ENCODE data around the gene RAD51B.

RAD51B gene

DNA sequence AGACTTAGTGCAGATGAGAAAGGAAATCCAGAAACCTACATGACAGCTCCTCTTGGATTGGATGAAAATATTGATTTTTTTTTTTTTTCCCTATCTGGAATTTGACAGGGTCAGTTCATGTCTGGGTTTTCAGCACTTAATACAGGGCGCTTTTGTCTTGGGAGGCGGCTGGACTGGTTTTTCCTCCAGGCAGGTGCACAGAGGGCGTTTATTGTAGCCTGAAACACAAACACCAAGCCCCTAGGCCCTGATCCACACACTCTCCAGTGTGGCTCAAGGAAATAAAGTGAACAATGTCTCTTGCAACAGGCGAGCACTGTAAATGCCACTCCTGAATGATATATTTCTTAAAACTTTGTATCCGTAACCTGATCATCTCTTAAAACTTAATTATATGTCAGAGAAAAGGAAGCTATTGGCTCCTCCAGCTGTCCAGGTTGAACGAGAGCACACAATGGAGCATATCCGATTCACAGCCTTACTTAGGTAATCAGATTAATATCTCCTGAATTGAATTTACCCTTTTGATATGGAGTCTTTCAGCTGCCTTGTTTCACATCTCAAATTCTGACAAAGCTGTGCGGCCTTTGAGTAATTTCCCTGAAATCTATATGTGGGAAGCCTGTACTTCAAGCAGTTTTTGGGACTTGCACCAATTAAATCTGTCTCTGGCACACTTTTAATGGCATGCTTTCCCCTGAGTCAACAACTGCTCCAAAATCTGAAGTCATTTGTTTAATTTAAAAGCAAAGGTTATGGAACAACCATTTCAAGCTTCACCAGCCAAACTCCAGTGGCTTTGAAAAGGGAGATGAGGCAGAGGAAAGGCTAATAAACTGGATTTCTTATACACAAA lies 487.6 kb downstream of the RAD51B start (continued):
- 0 out of 2 replicates have a peak, but pooled peaks have one; percentile 19 for TF ChIP-seq ZNF561 (tag by site-specific recombination; IDR thresholded peaks at IDR 0.05; ENCODE audit: borderline replicate concordance)
- peak; percentile 74 for TF ChIP-seq SCRT2 (tag by site-specific recombination; IDR thresholded peaks at IDR 0.05)
- 0 out of 2 replicates have a peak, but pooled peaks have one; percentile 14 for TF ChIP-seq ZSCAN30 (tag by site-specific recombination; IDR thresholded peaks at IDR 0.05)
- TF ChIP-seq ZNF660 (tag by site-specific recombination; IDR thresholded peaks at IDR 0.05), result no peak

DNA sequence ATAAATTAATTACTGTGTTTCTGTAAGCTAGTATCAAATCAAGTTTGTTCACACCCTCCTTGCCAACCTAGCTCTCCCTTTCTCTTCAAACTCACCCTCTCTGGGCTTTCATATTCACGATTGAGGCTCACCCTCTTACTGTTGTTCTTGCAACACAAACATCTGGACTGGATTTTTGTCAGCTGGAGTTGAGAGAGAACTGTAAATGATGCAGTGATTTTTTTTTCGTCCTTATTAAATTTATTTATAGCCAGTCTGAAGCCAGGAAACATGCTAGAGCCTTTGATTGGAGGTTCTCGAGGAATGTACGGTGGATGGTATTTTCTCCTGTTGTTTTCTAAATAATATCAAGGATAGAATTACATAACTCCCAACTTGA lies 488.2 kb downstream of the RAD51B start:
- Histone ChIP-seq H3K4me1 (ENCODE audit: control insufficient read depth, insufficient read depth, low read length) (peaks cover 19% of the 10 kb centered on the region), H3K27ac (ENCODE audit: extremely low read depth, low read depth, low read length) (peak overlapping the region; percentile 82), H3K36me3 (ENCODE audit: control insufficient read depth in 2 of 2, insufficient read depth in 1 of 2, low read length in 2 of 2) (no peaks in the 10 kb centered on the region), H3K4me3 (ENCODE audit: low read depth, low read length) (no peak overlapping the region), H3K9me3 (ENCODE audit: control insufficient read depth, insufficient read depth, low read depth, low read length) (no peaks in the 10 kb centered on the region)
- POLR2A ChIA-PET, result no interaction called here
- CTCF ChIA-PET, result interaction anchor here (1.0 kb wide), 1 partner anchor 17 kb away, joined by 3 read pairs; no protein-coding TSS in a partner anchor
- TF ChIP-seq ZNF354C (tag by site-specific recombination; IDR thresholded peaks at IDR 0.05; ENCODE audit: borderline replicate concordance, low read depth) (no peak), ZBTB1 (tag by site-specific recombination; IDR thresholded peaks at IDR 0.05) (no peak), ZNF560 (tag by site-specific recombination; IDR thresholded peaks at IDR 0.05; ENCODE audit: borderline replicate concordance) (no peak), ZNF404 (tag by site-specific recombination; IDR thresholded peaks at IDR 0.05) (no peak), ZNF146 (tag by site-specific recombination; IDR thresholded peaks at IDR 0.05) (no peak), ZNF549 (tag by site-specific recombination; IDR thresholded peaks at IDR 0.05) (no peak), ZNF157 (tag by site-specific recombination; IDR thresholded peaks at IDR 0.05) (no peak), ZXDB (tag by site-specific recombination; IDR thresholded peaks at IDR 0.05) (no peak), ZNF239 (tag by site-specific recombination; IDR thresholded peaks at IDR 0.05) (no peak), ZNF214 (tag by site-specific recombination; IDR thresholded peaks at IDR 0.05; ENCODE audit: borderline replicate concordance) (no peak), ZNF660 (tag by site-specific recombination; IDR thresholded peaks at IDR 0.05) (no peak), GLIS2 (tag by site-specific recombination; IDR thresholded peaks at IDR 0.05) (no peak), SETDB1 (IDR thresholded peaks at IDR 0.05; ENCODE audit: insufficient read length, low read length) (no peak), ZNF629 (tag by site-specific recombination; IDR thresholded peaks at IDR 0.05) (no peak)
- TF ChIP-seq, protein P1, sequence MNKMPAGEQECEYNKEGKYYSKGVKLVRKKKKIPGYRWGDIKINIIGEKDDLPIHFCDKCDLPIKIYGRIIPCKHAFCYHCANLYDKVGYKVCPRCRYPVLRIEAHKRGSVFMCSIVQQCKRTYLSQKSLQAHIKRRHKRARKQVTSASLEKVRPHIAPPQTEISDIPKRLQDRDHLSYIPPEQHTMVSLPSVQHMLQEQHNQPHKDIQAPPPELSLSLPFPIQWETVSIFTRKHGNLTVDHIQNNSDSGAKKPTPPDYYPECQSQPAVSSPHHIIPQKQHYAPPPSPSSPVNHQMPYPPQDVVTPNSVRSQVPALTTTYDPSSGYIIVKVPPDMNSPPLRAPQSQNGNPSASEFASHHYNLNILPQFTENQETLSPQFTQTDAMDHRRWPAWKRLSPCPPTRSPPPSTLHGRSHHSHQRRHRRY (tag by site-specific recombination; IDR thresholded peaks at IDR 0.05), result no peak
- TF ChIP-seq, protein P2, sequence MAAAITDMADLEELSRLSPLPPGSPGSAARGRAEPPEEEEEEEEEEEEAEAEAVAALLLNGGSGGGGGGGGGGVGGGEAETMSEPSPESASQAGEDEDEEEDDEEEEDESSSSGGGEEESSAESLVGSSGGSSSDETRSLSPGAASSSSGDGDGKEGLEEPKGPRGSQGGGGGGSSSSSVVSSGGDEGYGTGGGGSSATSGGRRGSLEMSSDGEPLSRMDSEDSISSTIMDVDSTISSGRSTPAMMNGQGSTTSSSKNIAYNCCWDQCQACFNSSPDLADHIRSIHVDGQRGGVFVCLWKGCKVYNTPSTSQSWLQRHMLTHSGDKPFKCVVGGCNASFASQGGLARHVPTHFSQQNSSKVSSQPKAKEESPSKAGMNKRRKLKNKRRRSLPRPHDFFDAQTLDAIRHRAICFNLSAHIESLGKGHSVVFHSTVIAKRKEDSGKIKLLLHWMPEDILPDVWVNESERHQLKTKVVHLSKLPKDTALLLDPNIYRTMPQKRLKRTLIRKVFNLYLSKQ (tag by site-specific recombination; IDR thresholded peaks at IDR 0.05; ENCODE audit: borderline replicate concordance), result no peak

DNA sequence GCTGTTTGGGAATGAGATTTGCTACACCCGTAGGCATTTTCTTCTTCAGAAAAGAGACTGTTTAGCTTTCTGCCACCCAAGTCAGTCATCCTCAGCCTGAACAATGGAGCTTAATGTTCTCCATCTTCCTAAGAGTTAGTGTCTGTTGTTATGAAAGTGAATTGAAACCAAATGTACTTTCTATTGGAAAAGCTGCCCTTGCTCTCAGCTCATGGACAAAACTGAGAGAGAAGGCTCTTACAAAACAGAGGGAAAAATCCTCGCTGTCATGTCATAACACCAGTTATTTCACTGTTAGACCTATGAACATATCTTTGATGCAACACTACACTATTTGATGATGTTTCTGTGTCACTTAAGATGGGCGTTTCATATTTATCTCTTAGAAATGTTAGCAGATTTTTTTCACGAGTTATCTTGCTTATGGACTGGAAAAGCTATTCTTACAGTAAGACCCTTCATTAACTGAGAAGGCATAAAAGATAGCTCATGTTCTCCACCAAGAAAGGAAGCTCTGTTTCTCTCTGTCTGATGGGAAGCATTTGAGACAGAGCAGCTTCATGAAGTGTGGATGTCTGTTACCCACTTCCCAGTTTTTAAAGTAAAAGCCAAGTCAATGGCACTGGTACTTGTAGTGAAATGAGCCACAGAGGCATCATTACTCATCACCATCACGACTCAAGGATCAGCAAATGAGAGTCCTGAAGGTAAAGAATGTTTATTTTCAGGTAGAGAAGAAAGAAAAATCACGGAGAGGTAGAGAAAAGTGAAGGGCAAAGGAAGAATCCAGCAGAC lies 489.3 kb downstream of the RAD51B start:
- ChIA-PET CTCF (interaction anchor here (1.0 kb wide), 1 partner anchor 9 kb away, joined by 3 read pairs; no protein-coding TSS in a partner anchor), POLR2A (no interaction called here)
- Histone ChIP-seq H3K4me3 (ENCODE audit: low read depth, low read length) (no peak overlapping the region), H3K36me3 (ENCODE audit: control insufficient read depth in 2 of 2, insufficient read depth in 1 of 2, low read length in 2 of 2) (no peaks in the 10 kb centered on the region), H3K9me3 (ENCODE audit: control insufficient read depth, insufficient read depth, low read depth, low read length) (no peaks in the 10 kb centered on the region), H3K27ac (ENCODE audit: extremely low read depth, low read depth, low read length) (no peak overlapping the region), H3K4me1 (ENCODE audit: control insufficient read depth, insufficient read depth, low read length) (peaks cover 19% of the 10 kb centered on the region)
- TF ChIP-seq RBAK (tag by site-specific recombination; IDR thresholded peaks at IDR 0.05) (no peak), PRDM1 (tag by site-specific recombination; IDR thresholded peaks at IDR 0.05) (0 out of 2 replicates have a peak, but pooled peaks have one; percentile 18), ZNF311 (tag by site-specific recombination; IDR thresholded peaks at IDR 0.05; ENCODE audit: borderline replicate concordance) (no peak)
- TF ChIP-seq, protein P3, sequence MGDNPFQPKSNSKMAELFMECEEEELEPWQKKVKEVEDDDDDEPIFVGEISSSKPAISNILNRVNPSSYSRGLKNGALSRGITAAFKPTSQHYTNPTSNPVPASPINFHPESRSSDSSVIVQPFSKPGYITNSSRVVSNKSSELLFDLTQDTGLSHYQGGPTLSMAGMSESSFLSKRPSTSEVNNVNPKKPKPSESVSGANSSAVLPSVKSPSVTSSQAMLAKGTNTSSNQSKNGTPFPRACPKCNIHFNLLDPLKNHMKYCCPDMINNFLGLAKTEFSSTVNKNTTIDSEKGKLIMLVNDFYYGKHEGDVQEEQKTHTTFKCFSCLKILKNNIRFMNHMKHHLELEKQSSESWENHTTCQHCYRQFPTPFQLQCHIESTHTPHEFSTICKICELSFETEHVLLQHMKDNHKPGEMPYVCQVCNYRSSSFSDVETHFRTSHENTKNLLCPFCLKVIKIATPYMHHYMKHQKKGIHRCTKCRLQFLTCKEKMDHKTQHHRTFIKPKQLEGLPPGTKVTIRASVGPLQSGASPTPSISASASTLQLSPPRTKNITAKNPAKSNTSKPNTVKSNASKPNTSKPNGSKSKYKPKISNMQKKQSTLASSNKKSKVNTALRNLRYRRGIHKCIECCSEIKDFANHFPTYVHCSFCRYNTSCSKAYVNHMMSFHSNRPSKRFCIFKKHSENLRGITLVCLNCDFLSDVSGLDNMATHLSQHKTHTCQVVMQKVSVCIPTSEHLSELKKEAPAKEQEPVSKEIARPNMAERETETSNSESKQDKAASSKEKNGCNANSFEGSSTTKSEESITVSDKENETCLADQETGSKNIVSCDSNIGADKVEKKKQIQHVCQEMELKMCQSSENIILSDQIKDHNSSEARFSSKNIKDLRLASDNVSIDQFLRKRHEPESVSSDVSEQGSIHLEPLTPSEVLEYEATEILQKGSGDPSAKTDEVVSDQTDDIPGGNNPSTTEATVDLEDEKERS (tag by site-specific recombination; IDR thresholded peaks at IDR 0.05), result no peak

Data from HEK293 (cell line).